ENCODE measurements around the gene GATA1. TPM values are rescaled to one million over a fixed set of nuclear protein-coding genes. Genes with fewer than 3 reads are reported as not detected.

GATA1 gene
- total RNA-seq, 6 experiments from 2014 or later: not detected

- 0 out of 2 replicates have a peak, but pooled peaks have one; percentile 24 for TF ChIP-seq CTCF (IDR thresholded peaks at IDR 0.05)
- DNase-seq: peak; percentile 97
- H3K27me3 Mint-ChIP-seq (ENCODE audit: insufficient read depth): no peaks in the 10 kb centered on the region
- H3K4me3 Mint-ChIP-seq: peak within 1 kb of the TSS; percentile 94
- H3K27ac Mint-ChIP-seq: peak within 1 kb of the TSS; percentile 99
- H3K9me3 Mint-ChIP-seq: no peaks in the 10 kb centered on the region
- peaks cover 4% of the 10 kb centered on the region; the same call in 1 of the 2 replicates for H3K36me3 Mint-ChIP-seq (ENCODE audit: low read depth)
- H3K4me1 Mint-ChIP-seq (ENCODE audit: low read depth): peaks cover 18% of the 10 kb centered on the region
Measured at GRCh38 chrX:48801280-48802088, 15.1 kb downstream of the GATA1 start, which contains the start of gene HDAC6. Gene HDAC6 (plus strand): TSS chrX:48802067. CDS start chrX:48802693, 626 bp downstream.

- H3K27me3 Mint-ChIP-seq (ENCODE audit: insufficient read depth): no peaks in the 10 kb centered on the region
- no peaks in the 10 kb centered on the region for H3K9me3 Mint-ChIP-seq
- TF ChIP-seq CTCF (IDR thresholded peaks at IDR 0.05): peak; percentile 5; the same call in 1 of the 2 replicates
- H3K36me3 Mint-ChIP-seq (ENCODE audit: low read depth): peaks cover 4% of the 10 kb centered on the region; the same call in 1 of the 2 replicates
- peaks cover 18% of the 10 kb centered on the region for H3K4me1 Mint-ChIP-seq (ENCODE audit: low read depth)
- H3K27ac Mint-ChIP-seq: peak overlapping the region; percentile 99
- DNase-seq: peak; percentile 64
- H3K4me3 Mint-ChIP-seq: peak overlapping the region; percentile 94
Measured at GRCh38 chrX:48802089-48802904, 15.9 kb downstream of the GATA1 start.

GRCh38 chrX:48802905-48803200 is 16.5 kb downstream of the GATA1 start:
- TF ChIP-seq CTCF (IDR thresholded peaks at IDR 0.05): no peak
- no peaks in the 10 kb centered on the region for H3K27me3 Mint-ChIP-seq (ENCODE audit: insufficient read depth)
- H3K27ac Mint-ChIP-seq: peak overlapping the region; percentile 45; the same call in 1 of the 2 replicates
- no peaks in the 10 kb centered on the region for H3K9me3 Mint-ChIP-seq
- peaks cover 4% of the 10 kb centered on the region; the same call in 1 of the 2 replicates for H3K36me3 Mint-ChIP-seq (ENCODE audit: low read depth)
- peak overlapping the region; percentile 94 for H3K4me3 Mint-ChIP-seq
- peaks cover 18% of the 10 kb centered on the region for H3K4me1 Mint-ChIP-seq (ENCODE audit: low read depth)
- DNase-seq: no peak

DNA sequence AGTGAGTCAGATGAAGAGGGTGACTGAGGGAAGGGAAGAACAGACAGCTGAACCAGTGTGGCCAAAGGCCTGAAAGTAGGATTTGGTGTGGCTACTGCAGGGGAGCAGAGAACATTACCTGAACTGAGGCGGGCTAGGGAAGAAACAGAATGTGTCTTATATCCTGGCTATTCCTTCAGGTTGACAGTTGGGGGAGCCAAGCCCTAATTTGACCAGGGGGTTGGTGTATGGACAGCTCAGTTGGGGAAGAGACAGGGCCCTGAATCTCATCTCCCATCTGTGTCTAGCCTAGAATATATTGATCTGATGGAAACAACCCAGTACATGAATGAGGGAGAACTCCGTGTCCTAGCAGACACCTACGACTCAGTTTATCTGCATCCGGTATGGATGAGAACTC is 19.7 kb downstream of the GATA1 start:
- no peak overlapping the region for H3K27ac Mint-ChIP-seq
- no peak for DNase-seq
- no peak overlapping the region for H3K4me3 Mint-ChIP-seq
- no peaks in the 10 kb centered on the region for H3K9me3 Mint-ChIP-seq
- H3K36me3 Mint-ChIP-seq (ENCODE audit: low read depth): peaks cover 4% of the 10 kb centered on the region; the same call in 1 of the 2 replicates
- no peaks in the 10 kb centered on the region for H3K27me3 Mint-ChIP-seq (ENCODE audit: insufficient read depth)
- peaks cover 8% of the 10 kb centered on the region; the same call in 1 of the 2 replicates for H3K4me1 Mint-ChIP-seq (ENCODE audit: low read depth)
- no peak for TF ChIP-seq CTCF (IDR thresholded peaks at IDR 0.05)

DNA sequence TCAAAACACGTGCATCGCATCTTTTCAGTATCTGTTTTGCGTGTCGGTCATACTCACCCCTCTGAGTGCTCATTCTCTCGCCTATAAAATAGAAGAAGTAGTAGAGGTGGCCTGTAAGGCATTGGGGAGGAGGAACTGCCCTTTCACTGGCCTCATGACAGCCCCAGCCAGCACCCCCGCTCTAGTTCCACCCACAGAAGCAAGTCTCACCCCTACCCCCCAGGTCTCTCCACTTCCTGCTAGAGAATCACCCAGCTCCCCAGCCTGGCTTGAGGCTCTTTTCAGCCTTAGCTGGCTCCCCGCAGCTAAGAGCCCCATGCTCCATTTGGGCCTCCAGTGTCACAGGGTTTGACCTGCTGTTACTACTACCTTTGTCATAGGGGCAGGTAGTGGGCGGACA is 27.3 kb downstream of the GATA1 start:
- no peak for TF ChIP-seq CTCF (IDR thresholded peaks at IDR 0.05)
- Mint-ChIP-seq H3K9me3 (no peaks in the 10 kb centered on the region), H3K27me3 (ENCODE audit: insufficient read depth) (no peaks in the 10 kb centered on the region), H3K36me3 (ENCODE audit: low read depth) (no peaks in the 10 kb centered on the region), H3K4me3 (no peak overlapping the region), H3K4me1 (ENCODE audit: low read depth) (no peaks in the 10 kb centered on the region), H3K27ac (no peak overlapping the region)
- no peak for DNase-seq
